ENCODE data around the gene CACNA1E.

CACNA1E gene

GRCh38 chr1:181630838-181631237 lies 147.5 kb downstream of the CACNA1E start:
- H3K4me3 ChIP-seq (ENCODE audit: low read depth, low read length) = no peak overlapping the region
- TF ChIP-seq, protein P1, sequence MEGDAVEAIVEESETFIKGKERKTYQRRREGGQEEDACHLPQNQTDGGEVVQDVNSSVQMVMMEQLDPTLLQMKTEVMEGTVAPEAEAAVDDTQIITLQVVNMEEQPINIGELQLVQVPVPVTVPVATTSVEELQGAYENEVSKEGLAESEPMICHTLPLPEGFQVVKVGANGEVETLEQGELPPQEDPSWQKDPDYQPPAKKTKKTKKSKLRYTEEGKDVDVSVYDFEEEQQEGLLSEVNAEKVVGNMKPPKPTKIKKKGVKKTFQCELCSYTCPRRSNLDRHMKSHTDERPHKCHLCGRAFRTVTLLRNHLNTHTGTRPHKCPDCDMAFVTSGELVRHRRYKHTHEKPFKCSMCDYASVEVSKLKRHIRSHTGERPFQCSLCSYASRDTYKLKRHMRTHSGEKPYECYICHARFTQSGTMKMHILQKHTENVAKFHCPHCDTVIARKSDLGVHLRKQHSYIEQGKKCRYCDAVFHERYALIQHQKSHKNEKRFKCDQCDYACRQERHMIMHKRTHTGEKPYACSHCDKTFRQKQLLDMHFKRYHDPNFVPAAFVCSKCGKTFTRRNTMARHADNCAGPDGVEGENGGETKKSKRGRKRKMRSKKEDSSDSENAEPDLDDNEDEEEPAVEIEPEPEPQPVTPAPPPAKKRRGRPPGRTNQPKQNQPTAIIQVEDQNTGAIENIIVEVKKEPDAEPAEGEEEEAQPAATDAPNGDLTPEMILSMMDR (IDR thresholded peaks at IDR 0.05; ENCODE audit: low read depth, low read length) = no peak

GRCh38 chr1:181632492-181632891 lies 149.2 kb downstream of the CACNA1E start:
- no peak overlapping the region for H3K4me3 ChIP-seq (ENCODE audit: low read depth, low read length)
- TF ChIP-seq, protein P1 (IDR thresholded peaks at IDR 0.05; ENCODE audit: low read depth, low read length) = no peak

DNA sequence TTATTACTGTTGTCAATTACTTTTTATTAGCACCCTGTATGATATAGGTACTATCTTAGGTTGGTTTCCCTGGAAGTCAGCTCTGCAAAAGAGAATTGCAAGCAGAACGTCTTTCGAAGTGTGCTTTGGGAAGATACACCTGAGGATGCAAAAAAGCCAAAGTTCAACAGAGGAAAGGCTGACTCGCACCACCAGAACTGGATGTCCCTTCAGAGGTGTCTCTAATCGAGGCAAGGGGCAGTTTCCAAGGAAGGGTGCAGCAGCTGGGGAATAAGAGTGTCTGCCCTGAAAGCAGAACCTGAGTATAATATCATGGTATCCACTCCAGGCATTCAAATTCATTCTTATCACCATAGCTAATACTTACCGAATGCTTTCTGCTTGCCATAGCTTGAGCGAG lies 149.6 kb downstream of the CACNA1E start:
- TF ChIP-seq, protein P1 (IDR thresholded peaks at IDR 0.05; ENCODE audit: low read depth, low read length) = no peak
- H3K4me3 ChIP-seq (ENCODE audit: low read depth, low read length) = no peak overlapping the region

- TF ChIP-seq, protein P1 (IDR thresholded peaks at IDR 0.05; ENCODE audit: low read depth, low read length) = no peak
- no peak overlapping the region for H3K4me3 ChIP-seq (ENCODE audit: low read depth, low read length)
Observed at GRCh38 chr1:181635110-181635509, 151.8 kb downstream of the CACNA1E start.

GRCh38 chr1:181637998-181638397 lies 154.7 kb downstream of the CACNA1E start:
- TF ChIP-seq, protein P1 (IDR thresholded peaks at IDR 0.05; ENCODE audit: low read depth, low read length) = no peak
- no peak overlapping the region for H3K4me3 ChIP-seq (ENCODE audit: low read depth, low read length)

DNA sequence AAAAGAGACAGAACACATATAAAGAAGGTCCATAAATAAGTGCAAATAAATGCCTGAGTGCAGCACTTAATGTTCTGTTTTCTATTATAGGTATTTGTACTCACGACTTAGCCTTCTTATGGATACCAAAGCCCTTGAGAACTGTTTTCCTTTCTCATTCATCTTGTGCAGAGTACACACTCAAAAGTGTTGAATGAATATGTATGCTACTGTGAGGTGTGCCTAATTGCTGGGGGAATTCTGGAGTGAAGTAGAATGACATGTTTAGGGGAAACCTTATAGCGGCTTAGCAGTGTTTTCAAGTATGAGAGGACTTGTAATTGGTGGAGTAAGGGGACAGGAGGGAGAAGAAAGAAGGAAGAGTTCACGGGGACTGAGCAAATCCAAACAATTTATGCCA lies 157.6 kb downstream of the CACNA1E start:
- TF ChIP-seq, protein P1 (IDR thresholded peaks at IDR 0.05; ENCODE audit: low read depth, low read length) = no peak
- no peak overlapping the region for H3K4me3 ChIP-seq (ENCODE audit: low read depth, low read length)

DNA sequence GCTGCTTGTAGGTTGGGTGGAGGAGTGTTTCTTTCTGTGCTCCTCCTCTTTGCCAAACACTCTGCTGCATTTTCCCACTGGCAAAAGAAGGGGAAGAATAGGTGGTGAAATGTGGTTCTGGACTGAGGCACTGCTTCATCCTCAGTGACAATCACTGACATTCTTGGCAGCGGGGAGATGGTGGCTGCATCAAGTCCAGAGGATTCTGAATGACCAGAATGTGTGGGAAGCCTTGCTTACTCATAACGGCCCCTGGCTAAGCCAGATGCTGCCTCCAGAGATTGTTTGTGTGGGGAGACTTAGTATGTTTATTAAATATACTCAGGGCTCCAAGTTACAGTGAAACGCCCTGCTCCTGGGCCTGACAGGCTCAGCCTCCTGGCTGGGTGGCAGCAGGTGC lies 160.3 kb downstream of the CACNA1E start:
- H3K4me3 ChIP-seq (ENCODE audit: low read depth, low read length) = no peak overlapping the region
- TF ChIP-seq, protein P1 (IDR thresholded peaks at IDR 0.05; ENCODE audit: low read depth, low read length) = no peak

Data from WI38 (cell line).